ENCODE results near the gene GP9.

- no peak for TF ChIP-seq CTCF (conservative IDR thresholded peaks at IDR 0.05)
- TF ChIP-seq EZH2 (IDR thresholded peaks at IDR 0.05; ENCODE audit: low read depth) = no peak
Measured at GRCh38 chr3:129038121-129038855, 22.3 kb upstream of the GP9 start.
